ENCODE data around the gene LRCOL1.

LRCOL1 gene

GRCh38 chr12:132558861-132559623, 51.3 kb downstream of the LRCOL1 start:
- TF ChIP-seq CTCF (conservative IDR thresholded peaks at IDR 0.05): no peak
- peak overlapping the region; percentile 97 for H3K27ac ChIP-seq

DNA sequence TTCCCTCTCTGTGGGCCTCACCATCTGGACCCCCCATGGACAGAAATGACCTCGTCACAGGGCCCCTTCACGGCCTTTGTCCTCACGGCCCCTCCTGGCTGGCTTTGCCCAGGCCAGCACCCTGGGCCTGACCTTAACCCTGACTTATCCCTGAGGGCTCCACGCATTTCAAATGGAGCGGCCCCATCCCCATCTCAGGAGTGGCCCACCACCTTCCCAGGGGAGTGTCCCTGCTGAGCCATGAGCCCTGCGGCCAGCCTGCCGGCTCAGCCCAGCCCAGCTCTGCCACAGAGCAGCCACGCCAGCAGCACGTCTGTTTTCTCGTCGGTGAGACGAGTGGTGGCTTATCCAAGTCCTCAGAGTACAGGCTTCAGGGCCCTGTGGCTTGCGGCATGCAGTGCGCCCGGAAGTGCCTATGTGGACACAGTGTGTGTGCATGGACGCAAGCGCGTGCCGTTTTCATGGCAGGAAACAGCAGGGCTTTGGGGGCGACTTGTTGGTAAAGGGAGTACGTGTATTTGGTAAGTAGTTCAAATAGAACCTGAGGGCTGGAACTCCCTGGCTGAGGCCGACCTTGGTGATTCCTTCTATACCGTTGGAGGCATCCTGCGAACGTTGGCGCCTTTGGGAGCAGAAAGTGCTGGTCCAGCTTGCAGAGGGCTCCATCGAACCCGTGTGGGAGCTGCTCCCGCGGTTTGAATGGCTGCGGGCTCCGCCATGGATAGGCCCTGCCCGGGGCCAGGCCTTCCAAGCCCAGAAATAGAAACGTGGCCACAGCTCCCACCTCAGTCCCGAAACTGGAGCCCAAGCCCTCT, 52.1 kb downstream of the LRCOL1 start:
- H3K27ac ChIP-seq: no peak overlapping the region
- no peak for TF ChIP-seq CTCF (conservative IDR thresholded peaks at IDR 0.05)

- no peak for TF ChIP-seq CTCF (conservative IDR thresholded peaks at IDR 0.05)
- no peak overlapping the region for H3K27ac ChIP-seq
Observed at GRCh38 chr12:132557291-132558015, 52.9 kb downstream of the LRCOL1 start.

- TF ChIP-seq CTCF (conservative IDR thresholded peaks at IDR 0.05): no peak
- H3K27ac ChIP-seq: no peak overlapping the region
Observed at GRCh38 chr12:132556801-132557200, 53.6 kb downstream of the LRCOL1 start.

GRCh38 chr12:132556216-132556615, 54.2 kb downstream of the LRCOL1 start:
- no peak for TF ChIP-seq CTCF (conservative IDR thresholded peaks at IDR 0.05)
- no peak overlapping the region for H3K27ac ChIP-seq

- H3K27ac ChIP-seq: no peak overlapping the region
- TF ChIP-seq CTCF (conservative IDR thresholded peaks at IDR 0.05): no peak
Observed at GRCh38 chr12:132555686-132556085, 54.7 kb downstream of the LRCOL1 start.
